H1 (cell line): ENCODE data around the gene MORC4. TPM values are rescaled to one million over a fixed set of nuclear protein-coding genes. Genes with fewer than 3 reads are reported as not detected.

ENCODE experiments used
- ASH2L ChIP-seq: fragments of 200-600, 300-600 bp; sonication (generic); IDR thresholded peaks from one replicate; pipeline ENCODE4 v1.7.1; 2017; ENCODE audit warnings: low read length
- CTCF ChIP-seq, 3 experiments: IDR thresholded peaks; 1 replicate in 2 of 3; 2 replicates in 1 of 3; pipeline versions ENCODE4 v1.5.1 to v1.6.1; 2011; ENCODE audit warnings: low read length in 3 of 3, mild to moderate bottlenecking in 3 of 3, inconsistent platforms in 2 of 3, low read depth in 1 of 3, moderate library complexity in 1 of 3; ENCODE audit not compliant: insufficient read depth in 1 of 3; ENCODE audit errors: control extremely low read depth in 1 of 3
- E2F6 ChIP-seq: IDR thresholded peaks from 2 replicates; pipeline ENCODE4 v1.6.1; 2012; ENCODE audit warnings: inconsistent platforms
- POLR2A ChIP-seq, 2 experiments: IDR thresholded peaks; 1 replicate in 1 of 2; 2 replicates in 1 of 2; pipeline ENCODE4 v1.6.1; 2011; ENCODE audit warnings: low read depth in 2 of 2, low read length in 2 of 2, mild to moderate bottlenecking in 2 of 2; ENCODE audit errors: control extremely low read depth in 1 of 2
- SIX5 ChIP-seq: IDR thresholded peaks from 2 replicates; pipeline ENCODE4 v1.6.1; 2011; ENCODE audit warnings: mild to moderate bottlenecking, low read depth, low read length
- polyA plus RNA-seq, 7 experiments: library from polyadenylated mRNA; depleted of rRNA in 3 of 7; stranded (reverse) in 5 of 7; unstranded in 2 of 7; fragments of >200 nt in 5 of 7; fragments of 200-250 nt in 2 of 7; gene quantifications; 1 replicate in 5 of 7; 2 replicates in 1 of 7; 4 replicates in 1 of 7; pipeline versions ENCODE4 v1.2.1 to v1.2.3, GENCODE V29; 2011 to 2013; ENCODE audit warnings: missing spikeins in 2 of 7, mixed read lengths in 2 of 7
- total RNA-seq: library from RNA; stranded (reverse); fragmentation: NEBNext Ultra II Directional; extraction: Animal tissue kit (Norgen Biotek cat#: 25700); gene quantifications from 2 replicates; pipeline ENCODE4 v1.2.1, GENCODE V29; 2021

The MORC4 gene
- total and polyA plus RNA-seq, 2 of the 8 experiments (the other 6 are each of a cell fraction or from before 2014, with no cell fraction given): 1.4 to 2.5 TPM

GRCh38 chrX:106933538-106933961, 66.5 kb downstream of the MORC4 start (continued):
- TF ChIP-seq CTCF (IDR thresholded peaks at IDR 0.05; ENCODE audit: control extremely low read depth in 1 of 3, insufficient read depth in 1 of 3, low read depth in 1 of 3, low read length in 3 of 3): no peak
- no peak for TF ChIP-seq POLR2A (IDR thresholded peaks at IDR 0.05; ENCODE audit: control extremely low read depth in 1 of 2, low read depth in 2 of 2, low read length in 2 of 2)
- TF ChIP-seq E2F6: no peak
- TF ChIP-seq ASH2L: no peak
- TF ChIP-seq SIX5: no peak
